OCI-LY3 (cell line): ENCODE results near the gene ARSG.

Source experiments
- CTCF ChIP-seq: fragments of 200-600, 300-600 bp; sonication (generic); IDR thresholded peaks from 2 replicates; pipeline ENCODE4 v1.5.1; 2014; ENCODE audit warnings: antibody characterized with exemption, low read length, low read depth
- EZH2phosphoT487 ChIP-seq: fragments of 200-600 bp; shearing (Covaris generic); IDR thresholded peaks from 2 replicates; pipeline ENCODE4 v1.6.1; 2018; ENCODE audit warnings: antibody characterized with exemption, mixed run types, low read depth

DNA sequence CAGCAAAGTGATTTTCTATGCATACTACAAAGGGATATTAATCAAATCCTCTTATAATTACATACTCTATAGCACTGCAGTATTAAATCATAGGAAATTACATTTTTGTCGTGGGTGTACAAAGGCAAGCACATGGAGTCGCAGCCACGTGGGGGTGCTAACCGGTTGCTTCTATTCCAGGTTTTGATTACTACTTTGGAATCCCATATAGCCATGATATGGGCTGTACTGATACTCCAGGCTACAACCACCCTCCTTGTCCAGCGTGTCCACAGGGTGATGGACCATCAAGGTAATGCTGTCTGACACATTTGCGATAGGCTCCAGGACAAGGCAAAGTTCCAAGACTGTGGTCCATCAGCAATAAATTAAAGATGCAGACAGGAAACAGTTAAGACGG is 60.1 kb downstream of the ARSG start:
- TF ChIP-seq CTCF (no peak), EZH2phosphoT487 (no peak)
